Fibroblast of skin of right quadriceps (primary cell): ENCODE results near the gene RGS21.
A peak's percentile ranks its signal among the peaks of the same experiment; 100 is the strongest.
"Not testable (repeated sequence)": the region's sequence is repeated elsewhere in the genome, so short reads cannot be mapped to it uniquely, and the experiment has no call there.

ENCODE experiments used
- DNase-seq: peaks from one replicate; pipeline ENCODE4 v3.0.0-alpha.2; 2013

The RGS21 gene

GRCh38 chr1:192316942-192317450, at the start of gene RGS21:
Gene RGS21, plus strand, starts transcription at chr1:192316992. Its CDS starts 26,045 bp downstream, at chr1:192343037.
- peak; percentile 52 for DNase-seq

- no peak for DNase-seq
Observed at GRCh38 chr1:192268468-192269052, 48.2 kb upstream of the RGS21 start.

GRCh38 chr1:192270398-192270797, 46.4 kb upstream of the RGS21 start:
- peak; percentile 3 for DNase-seq

- no peak for DNase-seq
Observed at GRCh38 chr1:192272732-192273131, 44.1 kb upstream of the RGS21 start.

- DNase-seq: no peak
Observed at GRCh38 chr1:192274588-192274987, 42.2 kb upstream of the RGS21 start.

- no peak for DNase-seq
Observed at GRCh38 chr1:192277635-192278034, 39.2 kb upstream of the RGS21 start.

GRCh38 chr1:192284927-192285326, 31.9 kb upstream of the RGS21 start:
- no peak for DNase-seq

GRCh38 chr1:192303029-192303428, 13.8 kb upstream of the RGS21 start:
- DNase-seq: peak; percentile 53

- not testable (repeated sequence) for DNase-seq
Observed at GRCh38 chr1:192308314-192308713, 8.5 kb upstream of the RGS21 start.

- DNase-seq: peak; percentile 59
Observed at GRCh38 chr1:192311281-192311680, 5.5 kb upstream of the RGS21 start.

- DNase-seq: no peak
Observed at GRCh38 chr1:192327997-192328396, 11.2 kb downstream of the RGS21 start.

- DNase-seq: no peak
Observed at GRCh38 chr1:192342842-192343241, 26.1 kb downstream of the RGS21 start.

GRCh38 chr1:192343344-192343743, 26.6 kb downstream of the RGS21 start:
- DNase-seq: no peak

- no peak for DNase-seq
Observed at GRCh38 chr1:192349314-192349713, 32.5 kb downstream of the RGS21 start.

GRCh38 chr1:192350356-192350755, 33.6 kb downstream of the RGS21 start:
- no peak for DNase-seq

- DNase-seq: no peak
Observed at GRCh38 chr1:192351550-192351949, 34.8 kb downstream of the RGS21 start.

GRCh38 chr1:192357924-192358323, 41.1 kb downstream of the RGS21 start:
- peak; percentile 61 for DNase-seq

- DNase-seq: no peak
Observed at GRCh38 chr1:192358402-192358801, 41.6 kb downstream of the RGS21 start.

GRCh38 chr1:192358822-192359221, 42.0 kb downstream of the RGS21 start:
- no peak for DNase-seq

GRCh38 chr1:192363177-192363576, 46.4 kb downstream of the RGS21 start:
- DNase-seq: no peak

- DNase-seq: no peak
Observed at GRCh38 chr1:192367436-192367835, 50.6 kb downstream of the RGS21 start.

GRCh38 chr1:192375306-192375705, 58.5 kb downstream of the RGS21 start:
- no peak for DNase-seq

- peak; percentile 25 for DNase-seq
Observed at GRCh38 chr1:192376374-192376773, 59.6 kb downstream of the RGS21 start.

- peak; percentile 19 for DNase-seq
Observed at GRCh38 chr1:192378276-192378675, 61.5 kb downstream of the RGS21 start.

GRCh38 chr1:192378878-192379277, 62.1 kb downstream of the RGS21 start:
- no peak for DNase-seq
